ENCODE data around the gene ZBTB1. TPM values are rescaled to one million over a fixed set of nuclear protein-coding genes. Genes with fewer than 3 reads are reported as not detected.
A peak's percentile ranks its signal among the peaks of the same experiment; 100 is the strongest.

The ZBTB1 gene
- total RNA-seq, 1 donor from 2014 or later, result 53.3 TPM

GRCh38 chr14:64508215-64508776 is 3.7 kb downstream of the ZBTB1 start:
- H3K27ac Mint-ChIP-seq, result no peak overlapping the region
- H3K36me3 ChIP-seq, result no peaks in the 10 kb centered on the region
- no peaks in the 10 kb centered on the region for H3K9me3 Mint-ChIP-seq
- DNase-seq (ENCODE audit: low spot score), result no peak
- H3K9ac ChIP-seq, result no peak overlapping the region
- no peak overlapping the region for H3K4me3 Mint-ChIP-seq
- H3K27me3 ChIP-seq, result no peaks in the 10 kb centered on the region
- TF ChIP-seq EZH2phosphoT487 (IDR thresholded peaks at IDR 0.05), result no peak
- TF ChIP-seq EZH2 (IDR thresholded peaks at IDR 0.05), result no peak
- TF ChIP-seq CTCF (IDR thresholded peaks at IDR 0.05), result no peak
- H3K4me3 ChIP-seq, result no peak overlapping the region
- peaks cover 31% of the 10 kb centered on the region for H3K4me1 Mint-ChIP-seq
- no peak overlapping the region for H2AFZ ChIP-seq (replicated peaks)
- H3K27ac ChIP-seq, result no peak overlapping the region
- H3F3A ChIP-seq (ENCODE audit: low read depth), result peaks cover 33% of the 10 kb centered on the region
- H3K79me2 ChIP-seq (ENCODE audit: low read depth), result peaks cover 83% of the 10 kb centered on the region
- H3K36me3 Mint-ChIP-seq, result no peaks in the 10 kb centered on the region
- peaks cover 55% of the 10 kb centered on the region for H4K20me1 ChIP-seq (ENCODE audit: low read depth)
- H3K4me1 ChIP-seq, result peaks cover 18% of the 10 kb centered on the region
- no peaks in the 10 kb centered on the region for H3K27me3 Mint-ChIP-seq (ENCODE audit: insufficient read depth, low read depth)
- H3K9me3 ChIP-seq (ENCODE audit: low read depth), result no peaks in the 10 kb centered on the region
- no peak overlapping the region for H3K4me2 ChIP-seq

GRCh38 chr14:64509036-64509435 is 4.5 kb downstream of the ZBTB1 start:
- Histone ChIP-seq H3K4me1 (peaks cover 18% of the 10 kb centered on the region), H2AFZ (replicated peaks) (no peak overlapping the region), H4K20me1 (ENCODE audit: low read depth) (peaks cover 62% of the 10 kb centered on the region), H3K79me2 (ENCODE audit: low read depth) (peaks cover 89% of the 10 kb centered on the region), H3K27me3 (no peaks in the 10 kb centered on the region), H3K4me3 (no peak overlapping the region), H3K9me3 (ENCODE audit: low read depth) (no peaks in the 10 kb centered on the region), H3K27ac (no peak overlapping the region), H3K36me3 (no peaks in the 10 kb centered on the region), H3K4me2 (no peak overlapping the region), H3F3A (ENCODE audit: low read depth) (peaks cover 26% of the 10 kb centered on the region), H3K9ac (no peak overlapping the region)
- Mint-ChIP-seq H3K27me3 (ENCODE audit: insufficient read depth, low read depth) (no peaks in the 10 kb centered on the region), H3K4me3 (no peak overlapping the region), H3K27ac (no peak overlapping the region), H3K36me3 (no peaks in the 10 kb centered on the region), H3K9me3 (no peaks in the 10 kb centered on the region), H3K4me1 (peaks cover 31% of the 10 kb centered on the region)
- DNase-seq (ENCODE audit: low spot score), result peak; percentile 23
- TF ChIP-seq EZH2phosphoT487 (IDR thresholded peaks at IDR 0.05) (no peak), CTCF (IDR thresholded peaks at IDR 0.05) (no peak), EZH2 (IDR thresholded peaks at IDR 0.05) (no peak)

- no peaks in the 10 kb centered on the region for H3K27me3 Mint-ChIP-seq (ENCODE audit: insufficient read depth, low read depth)
- Histone ChIP-seq H4K20me1 (ENCODE audit: low read depth) (peaks cover 66% of the 10 kb centered on the region), H3K4me2 (no peak overlapping the region), H3K4me1 (peaks cover 15% of the 10 kb centered on the region), H3K9me3 (ENCODE audit: low read depth) (no peaks in the 10 kb centered on the region), H3F3A (ENCODE audit: low read depth) (peaks cover 8% of the 10 kb centered on the region), H3K27ac (no peak overlapping the region), H3K79me2 (ENCODE audit: low read depth) (peaks cover 98% of the 10 kb centered on the region), H2AFZ (replicated peaks) (no peak overlapping the region), H3K4me3 (no peak overlapping the region), H3K9ac (no peak overlapping the region), H3K27me3 (no peaks in the 10 kb centered on the region), H3K36me3 (no peaks in the 10 kb centered on the region)
- no peak overlapping the region for H3K27ac Mint-ChIP-seq
- H3K36me3 Mint-ChIP-seq, result no peaks in the 10 kb centered on the region
- no peak overlapping the region for H3K4me3 Mint-ChIP-seq
- TF ChIP-seq EZH2phosphoT487 (IDR thresholded peaks at IDR 0.05) (no peak), CTCF (IDR thresholded peaks at IDR 0.05) (peak; percentile 97)
- peaks cover 24% of the 10 kb centered on the region for H3K4me1 Mint-ChIP-seq
- peak; percentile 80 for DNase-seq (ENCODE audit: low spot score)
- no peaks in the 10 kb centered on the region for H3K9me3 Mint-ChIP-seq
These were observed 6.5 kb downstream of the ZBTB1 start for GRCh38 chr14:64510825-64511671.
